ENCODE data around the gene POM121.
"Not testable (repeated sequence)": the region's sequence is repeated elsewhere in the genome, so short reads cannot be mapped to it uniquely, and the experiment has no call there.

The POM121 gene

GRCh38 chr7:72997887-72998468 is 73.1 kb downstream of the POM121 start:
- DNase-seq (ENCODE audit: low read depth): not testable (repeated sequence)
